GM12891 (cell line): ENCODE data around the gene WNT9A.

ENCODE experiments used
- POLR2A ChIP-seq: IDR thresholded peaks from 2 replicates; pipeline ENCODE4 v1.6.1; 2011; ENCODE audit warnings: low read depth, low read length, control low read depth
- POLR2AphosphoS5 ChIP-seq: IDR thresholded peaks from 2 replicates; pipeline ENCODE4 v1.6.1; 2011; ENCODE audit warnings: low read depth, low read length, control low read depth
- POU2F2 ChIP-seq: IDR thresholded peaks from 2 replicates; pipeline ENCODE4 v1.6.1; 2011; ENCODE audit warnings: low read depth, mild to moderate bottlenecking, control low read depth, low read length, moderate library complexity
- SPI1 ChIP-seq: IDR thresholded peaks from 2 replicates; pipeline ENCODE4 v1.6.1; 2011; ENCODE audit warnings: low read depth, low read length, control low read depth
- TAF1 ChIP-seq: IDR thresholded peaks from 2 replicates; pipeline ENCODE4 v1.6.1; 2011; ENCODE audit warnings: low read depth, low read length, control low read depth

- no peak for TF ChIP-seq POLR2A
- TF ChIP-seq POU2F2 = no peak
- TF ChIP-seq TAF1 = no peak
- no peak for TF ChIP-seq POLR2AphosphoS5
- no peak for TF ChIP-seq SPI1
These were observed 21.4 kb downstream of the WNT9A start for GRCh38 chr1:227926216-227926791.
